Hematopoietic multipotent progenitor cell treated with erythropoietin and hydrocortisone succinate and interleukin-3 and kit ligand, for 4 days (in vitro differentiated cells): ENCODE data around the gene MYH6.

Experiments
- DNase-seq: peaks from one replicate; pipeline ENCODE4 v3.0.0-alpha.2; 2015

The MYH6 gene

DNA sequence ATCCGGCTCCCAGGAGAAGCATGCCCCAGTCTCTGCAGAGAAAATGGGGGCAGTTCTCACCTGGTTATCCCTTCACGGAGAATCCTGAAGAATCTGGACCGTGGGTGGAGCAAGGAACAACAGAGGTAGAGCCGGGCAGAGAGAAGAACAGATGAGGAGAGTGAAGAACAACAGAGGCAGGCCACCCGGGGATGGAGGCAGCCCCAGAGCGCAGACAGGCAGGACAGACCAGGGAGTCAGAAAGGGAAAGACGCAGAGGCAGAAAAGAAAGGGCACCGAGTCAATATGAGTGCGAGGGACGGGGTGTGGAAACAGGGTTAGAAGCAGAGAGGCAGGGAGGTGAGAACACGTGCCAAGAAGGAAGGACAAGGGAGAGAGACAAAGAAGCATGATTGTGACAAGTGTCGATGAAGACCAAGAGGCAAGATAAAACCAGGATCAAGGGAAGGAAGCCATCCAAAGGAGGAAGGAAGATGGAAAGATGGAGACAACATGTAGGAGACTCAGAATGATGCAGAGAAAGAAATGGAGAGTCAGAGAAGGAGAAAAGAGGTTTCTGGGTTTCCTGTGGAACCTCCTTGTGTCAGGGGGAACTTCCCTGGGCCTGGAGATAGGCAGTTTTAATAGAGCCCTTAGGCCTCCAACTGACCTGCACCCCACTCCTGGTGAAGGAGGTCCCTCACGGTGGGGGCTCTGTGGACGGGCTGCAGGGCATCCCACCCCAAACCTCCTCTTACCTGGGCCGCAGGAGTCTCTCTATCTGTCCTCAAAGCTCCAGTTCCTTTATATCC is at the start of gene MYH6:
TSS of gene MYH6 (minus strand) at position 758 of the 791 bp plus-strand sequence. CDS start 1,050 bp downstream, outside the sequence.
- DNase-seq, result no peak

DNA sequence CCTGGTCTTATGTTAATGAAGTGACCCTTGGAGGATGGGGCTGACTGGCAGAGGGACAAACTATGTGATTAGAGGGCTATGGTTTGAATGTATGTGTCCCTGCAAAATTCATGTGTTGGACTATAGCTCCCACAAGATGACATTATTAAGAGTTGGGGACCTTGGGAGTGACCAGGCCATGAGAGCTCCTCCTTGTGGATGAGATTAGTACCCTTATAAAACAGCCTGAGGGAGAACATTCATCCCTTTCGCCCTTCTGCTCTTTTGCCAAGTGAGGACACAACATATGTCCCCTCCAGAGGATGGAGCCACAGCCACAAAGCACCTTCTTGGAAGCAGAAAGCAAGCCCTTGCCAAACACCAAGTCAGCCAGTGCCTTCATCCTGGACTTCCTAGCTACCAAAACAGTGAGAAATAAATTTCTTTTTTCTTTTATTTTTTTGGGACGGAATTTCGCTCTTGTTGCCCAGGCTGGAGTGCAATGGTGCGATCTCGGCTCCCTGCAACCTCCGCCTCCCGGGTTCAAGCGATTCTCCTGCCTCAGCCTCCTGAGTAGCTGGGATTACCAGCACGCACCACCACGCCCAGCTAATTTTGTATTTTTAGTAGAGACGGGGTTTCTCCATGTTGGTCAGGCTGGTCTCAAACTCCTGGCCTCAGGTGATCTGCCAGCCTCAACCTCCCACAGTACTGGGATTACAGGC is 49.0 kb upstream of the MYH6 start:
- DNase-seq, result peak; percentile 71

DNA sequence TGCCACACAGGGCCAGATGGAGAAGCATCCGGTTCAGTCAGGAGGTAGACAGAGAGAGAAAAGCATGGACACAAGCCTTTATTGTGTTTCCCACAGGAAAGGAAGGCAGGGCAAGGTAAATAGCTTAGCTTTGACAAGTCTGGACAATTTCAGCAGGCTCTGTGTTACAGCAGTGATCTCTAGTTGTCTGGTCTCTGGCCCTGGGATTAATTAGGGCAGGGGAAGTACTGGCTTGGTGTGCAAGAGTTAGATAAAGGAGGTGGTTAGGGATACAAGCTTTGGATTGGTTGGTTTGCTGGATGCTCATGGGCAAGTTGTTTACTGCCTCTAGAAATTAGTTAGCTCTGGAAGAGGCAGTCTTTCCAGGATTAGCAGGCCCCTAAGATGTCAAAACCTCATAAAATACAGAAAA is 46.4 kb upstream of the MYH6 start:
- DNase-seq, result peak; percentile 96

DNA sequence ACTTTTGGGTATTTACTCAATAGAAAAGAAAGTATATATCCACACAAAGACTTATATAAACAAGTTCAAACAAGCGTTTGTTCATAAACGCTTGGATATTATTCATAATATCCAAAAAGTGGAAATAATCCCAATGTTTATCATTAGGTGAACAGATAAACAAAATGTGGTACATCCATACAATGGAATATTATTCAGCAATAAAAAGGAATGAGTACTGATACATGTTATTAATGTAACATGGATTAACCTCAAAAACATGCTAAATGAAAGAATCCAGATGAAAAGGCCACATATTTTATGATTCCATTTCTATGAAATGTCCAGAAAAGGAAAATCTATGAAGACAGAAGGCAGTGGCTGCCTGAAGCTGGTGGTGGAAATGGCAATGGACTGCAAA is 44.2 kb upstream of the MYH6 start:
- no peak for DNase-seq

DNA sequence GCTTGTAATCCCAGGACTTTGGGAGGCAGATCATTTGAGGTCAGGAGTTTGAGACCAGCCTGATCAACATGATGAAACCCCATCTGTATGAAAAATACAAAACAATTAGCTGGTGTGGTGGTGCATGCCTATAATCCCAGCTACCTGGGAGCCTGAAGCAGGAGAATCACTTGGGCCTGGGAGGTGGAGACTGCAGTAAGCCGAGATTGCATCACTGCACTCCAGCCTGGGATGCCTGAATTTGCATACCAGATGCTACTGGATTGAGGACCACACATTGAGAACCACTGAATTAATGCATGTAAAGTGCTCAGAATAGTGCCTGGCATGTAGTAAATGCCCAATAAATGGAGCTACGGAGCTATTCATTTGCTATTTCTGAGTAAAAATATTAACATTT is 42.3 kb upstream of the MYH6 start:
- DNase-seq, result no peak

DNA sequence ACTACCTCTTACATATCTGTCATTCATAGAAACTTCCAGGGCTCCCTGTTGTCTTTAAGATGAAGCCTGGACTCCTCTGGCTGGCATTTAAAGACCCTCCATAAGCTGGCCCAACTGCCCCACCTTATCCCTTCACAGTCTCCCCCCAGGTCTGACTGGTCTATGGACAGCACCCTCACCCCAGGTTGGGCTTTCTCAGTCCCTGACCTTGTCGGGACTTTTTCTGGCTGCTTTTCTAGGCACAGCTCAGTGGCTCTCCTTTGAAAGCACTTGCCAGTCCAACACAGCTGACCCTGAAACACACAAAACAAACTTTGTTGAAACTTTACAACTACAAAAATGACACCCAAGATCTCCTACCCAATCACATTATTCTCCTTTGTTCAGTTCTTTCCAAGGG is 41.2 kb upstream of the MYH6 start:
- no peak for DNase-seq

DNA sequence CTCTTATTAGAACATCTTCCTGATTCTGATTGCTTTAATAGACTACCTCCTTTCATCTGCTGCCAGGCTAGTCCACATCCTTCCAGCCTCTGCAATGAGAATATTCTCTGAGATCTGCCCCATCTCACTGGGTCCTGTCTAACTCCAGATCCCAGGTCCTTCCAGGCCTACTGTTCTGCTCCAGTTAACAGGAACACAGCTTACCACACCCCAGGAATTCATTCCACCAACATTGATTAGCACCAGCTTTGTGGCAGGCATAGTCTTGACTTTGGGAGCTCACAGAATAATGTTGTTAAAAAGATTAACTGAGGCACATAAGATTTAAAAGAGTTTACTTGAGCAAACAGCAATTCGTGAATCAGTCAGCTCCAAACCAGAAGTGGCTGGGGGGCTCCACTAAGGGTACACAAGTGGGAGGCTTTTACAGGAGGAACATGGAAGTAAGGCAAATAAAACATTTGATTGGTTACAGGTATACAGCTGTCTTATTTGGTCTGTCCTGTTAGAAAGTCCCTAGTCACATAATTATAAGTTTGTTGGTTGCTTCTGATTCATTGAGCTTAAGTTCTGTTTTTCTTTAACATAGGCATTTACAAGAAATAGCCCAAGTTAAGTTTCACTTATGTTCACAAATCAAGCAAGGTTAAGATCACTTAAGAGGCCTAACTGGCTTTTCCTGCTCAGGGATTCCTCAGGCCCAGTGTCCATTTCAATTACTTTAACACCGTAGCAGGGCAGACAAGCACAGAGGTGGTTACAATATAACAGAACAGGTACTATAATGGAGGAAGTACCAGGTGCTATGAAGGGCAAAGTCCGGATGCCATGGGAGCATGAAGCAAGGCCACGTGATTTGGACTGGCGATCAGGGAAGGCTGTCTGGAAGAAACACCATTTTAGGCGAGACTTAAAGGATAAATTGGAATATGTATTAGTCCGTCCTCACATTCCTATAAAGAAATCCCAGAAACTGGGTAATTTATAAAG is 39.6 kb upstream of the MYH6 start:
- DNase-seq, result no peak

DNA sequence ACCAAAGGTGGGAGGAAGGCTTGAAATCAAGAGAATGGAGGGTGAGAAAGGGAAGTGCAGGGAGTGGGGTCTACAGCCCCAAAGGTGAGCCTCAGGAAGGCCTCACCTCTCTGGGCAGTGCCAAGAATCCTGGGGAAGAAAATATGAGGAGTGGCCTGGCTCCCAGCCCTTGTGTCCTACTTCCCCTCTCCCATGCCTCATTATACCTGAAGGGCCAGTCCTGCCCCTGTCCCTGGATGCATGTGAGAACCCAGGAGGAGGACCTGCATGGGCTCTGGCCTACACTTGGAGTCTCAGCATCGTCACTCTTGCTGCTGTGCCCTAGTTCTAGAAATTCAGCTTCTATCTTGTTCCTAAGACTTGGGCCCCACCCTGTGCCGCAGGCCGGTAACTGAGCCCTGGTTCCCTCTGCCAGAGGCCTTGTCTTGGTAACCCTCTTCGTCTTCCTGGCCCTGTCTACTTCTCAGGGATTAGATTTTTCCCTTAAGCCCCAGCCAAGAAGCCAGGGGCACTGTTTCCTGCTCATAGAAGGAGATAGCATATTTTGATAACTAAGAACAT is 38.3 kb upstream of the MYH6 start:
- peak; percentile 56 for DNase-seq

DNA sequence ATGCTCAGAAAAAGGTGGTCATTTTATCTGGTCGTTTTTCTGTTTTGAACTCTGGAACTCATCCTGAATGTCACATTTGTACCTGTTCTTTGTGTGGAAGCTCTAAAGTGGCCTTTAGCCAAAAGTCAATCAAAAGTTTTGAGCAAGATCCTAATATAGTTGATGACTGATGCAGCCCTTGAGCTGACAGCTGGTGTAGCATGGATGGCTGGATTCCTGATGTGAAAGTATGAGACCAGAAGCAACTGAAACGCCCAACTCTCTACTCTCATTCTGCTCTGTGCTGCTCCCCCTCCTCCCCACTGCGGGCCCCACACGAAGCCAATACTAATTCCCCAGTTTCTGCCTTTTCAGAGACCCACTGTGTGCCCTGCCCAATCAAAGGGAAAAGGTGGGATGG is 37.7 kb upstream of the MYH6 start:
- DNase-seq, result no peak

DNA sequence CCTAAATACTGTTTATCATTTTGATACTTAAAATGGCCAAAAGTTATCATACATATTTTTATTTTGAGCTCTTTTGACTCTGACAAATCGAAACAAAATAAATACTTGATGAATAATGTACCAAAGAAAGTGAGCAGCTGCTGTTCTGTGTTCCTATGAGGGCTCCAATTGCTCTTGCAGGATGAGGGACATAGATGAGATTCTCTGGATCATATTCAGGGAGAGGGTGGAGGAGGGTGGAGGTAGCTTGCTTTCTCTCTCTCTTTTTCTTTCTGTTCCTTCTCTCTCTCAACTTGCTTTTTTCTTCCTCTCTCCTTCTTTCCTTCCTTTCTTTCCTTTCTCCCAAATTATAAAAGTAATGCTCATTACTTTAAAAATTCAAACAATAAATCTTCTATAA is 36.2 kb upstream of the MYH6 start:
- no peak for DNase-seq

DNA sequence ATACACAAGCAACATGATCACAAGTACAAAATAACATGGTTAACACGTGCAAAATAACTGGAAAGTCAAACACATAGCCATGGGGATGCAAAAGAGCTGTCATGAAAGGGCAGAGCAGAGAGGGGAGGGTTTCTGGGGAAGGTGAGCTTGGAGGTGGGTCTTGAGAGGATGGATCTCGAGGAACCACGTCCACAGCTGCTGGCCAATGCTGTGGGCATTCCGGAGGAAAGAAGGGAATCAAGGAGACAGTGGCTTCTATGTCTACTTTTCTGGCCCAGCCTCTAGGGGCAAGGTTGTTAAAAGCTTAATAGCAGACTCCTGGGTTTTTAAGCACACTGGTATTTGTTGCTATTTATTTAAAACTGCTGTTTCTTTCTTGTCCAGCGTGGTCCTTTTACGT is 35.8 kb upstream of the MYH6 start:
- no peak for DNase-seq

DNA sequence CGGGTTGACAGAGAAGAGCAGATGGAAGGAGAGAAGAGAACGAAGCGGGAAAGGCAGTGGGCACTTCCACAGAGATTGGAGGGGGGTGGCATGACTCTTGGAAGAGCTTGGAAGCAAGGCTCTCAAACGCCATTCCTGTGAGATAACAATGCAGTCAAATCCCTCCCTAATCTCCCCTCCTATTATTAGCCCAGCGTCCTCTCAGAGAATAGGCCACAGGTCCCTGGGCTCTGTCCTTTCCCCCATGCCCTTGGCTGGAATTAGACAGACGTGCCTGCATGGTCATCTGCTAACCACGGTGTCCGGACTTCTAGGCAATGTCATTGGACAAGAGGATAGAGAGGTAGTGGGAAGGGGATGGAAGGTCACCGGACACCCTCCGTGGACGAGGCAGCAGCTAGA is 35.3 kb upstream of the MYH6 start:
- no peak for DNase-seq

DNA sequence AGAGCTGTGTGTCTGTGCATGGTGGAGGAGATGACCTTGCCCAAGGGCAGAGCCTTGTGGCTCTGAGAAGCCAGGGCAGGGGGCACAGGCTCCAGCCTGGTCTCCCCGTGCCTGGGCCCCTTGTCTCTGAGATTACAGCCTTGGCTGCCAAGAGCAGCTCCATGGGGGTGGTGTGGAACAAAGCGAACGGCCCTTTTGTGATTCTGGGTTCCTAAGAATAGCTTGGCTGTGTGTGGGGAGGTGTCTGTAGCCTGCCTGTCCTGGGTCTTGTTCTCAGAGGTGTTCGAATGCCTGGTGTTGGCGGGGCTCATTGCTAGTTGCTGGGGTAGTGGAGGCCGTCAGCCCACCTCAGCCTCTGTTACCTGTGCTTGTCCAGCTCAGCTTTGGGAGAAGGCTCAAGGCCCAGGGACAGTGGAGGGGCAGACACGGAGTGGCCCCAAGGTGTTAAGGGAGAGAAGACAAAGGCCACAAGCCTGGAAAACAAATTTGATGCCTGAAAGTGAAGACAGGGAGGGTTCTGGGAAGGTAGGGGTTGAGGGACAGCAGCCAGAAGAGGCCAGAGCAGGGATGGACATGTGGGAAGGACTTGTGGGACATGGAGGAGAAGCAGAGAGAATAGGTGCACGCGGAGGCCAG is 34.8 kb upstream of the MYH6 start:
- DNase-seq, result no peak

DNA sequence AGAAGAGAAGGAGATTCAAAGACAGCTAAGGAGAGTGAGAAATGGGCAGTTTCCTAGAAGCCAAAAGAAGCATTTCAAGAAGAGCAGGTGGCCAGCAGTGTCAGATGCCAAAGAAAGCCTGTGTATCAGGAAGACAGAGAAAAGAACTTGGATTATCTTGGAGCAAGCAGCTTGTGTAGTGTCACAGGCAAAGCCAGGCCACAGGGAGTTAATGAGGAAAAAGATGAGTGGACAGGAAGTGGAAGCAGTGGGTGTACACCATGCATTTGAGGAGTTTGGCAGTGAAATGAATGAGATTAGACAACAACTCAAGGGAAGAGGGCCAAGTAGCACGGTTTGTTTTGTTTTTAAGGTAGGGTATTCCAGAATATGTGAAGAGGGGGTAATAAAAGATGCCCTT is 33.0 kb upstream of the MYH6 start:
- no peak for DNase-seq

DNA sequence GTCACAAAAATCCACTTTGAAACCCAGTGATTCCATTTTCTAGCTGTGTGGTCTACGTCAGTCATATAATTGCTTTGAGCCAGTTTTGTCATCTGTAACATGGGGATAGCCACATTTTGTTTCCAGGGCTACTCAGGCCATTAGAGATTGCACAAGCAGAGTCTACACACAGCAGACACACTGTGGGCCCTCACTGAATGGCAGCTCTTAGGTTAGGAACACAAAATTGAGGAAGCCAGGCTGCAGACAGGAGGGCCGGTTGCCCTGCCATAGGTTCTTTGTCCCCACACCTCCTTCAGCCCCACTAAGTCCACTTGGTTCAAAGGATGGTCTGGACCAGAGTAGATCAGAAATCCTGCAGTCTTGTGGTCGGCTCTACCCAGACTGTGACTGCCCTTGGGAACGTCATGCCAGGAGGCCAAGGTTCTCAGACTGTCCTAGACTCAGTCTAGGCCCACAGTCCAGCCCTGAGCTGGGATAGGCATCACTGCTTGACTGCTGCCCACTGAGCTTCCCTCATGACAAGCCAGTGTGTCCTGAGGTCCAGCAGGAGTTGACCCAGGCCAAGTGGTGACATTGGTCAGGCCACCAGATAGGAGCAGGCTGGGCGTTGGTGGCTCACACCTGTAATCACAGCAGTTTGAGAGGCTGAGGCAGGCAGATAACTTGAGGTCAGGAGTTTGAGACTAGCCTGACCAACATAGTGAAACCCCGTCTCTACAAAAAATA is 31.2 kb upstream of the MYH6 start:
- no peak for DNase-seq

DNA sequence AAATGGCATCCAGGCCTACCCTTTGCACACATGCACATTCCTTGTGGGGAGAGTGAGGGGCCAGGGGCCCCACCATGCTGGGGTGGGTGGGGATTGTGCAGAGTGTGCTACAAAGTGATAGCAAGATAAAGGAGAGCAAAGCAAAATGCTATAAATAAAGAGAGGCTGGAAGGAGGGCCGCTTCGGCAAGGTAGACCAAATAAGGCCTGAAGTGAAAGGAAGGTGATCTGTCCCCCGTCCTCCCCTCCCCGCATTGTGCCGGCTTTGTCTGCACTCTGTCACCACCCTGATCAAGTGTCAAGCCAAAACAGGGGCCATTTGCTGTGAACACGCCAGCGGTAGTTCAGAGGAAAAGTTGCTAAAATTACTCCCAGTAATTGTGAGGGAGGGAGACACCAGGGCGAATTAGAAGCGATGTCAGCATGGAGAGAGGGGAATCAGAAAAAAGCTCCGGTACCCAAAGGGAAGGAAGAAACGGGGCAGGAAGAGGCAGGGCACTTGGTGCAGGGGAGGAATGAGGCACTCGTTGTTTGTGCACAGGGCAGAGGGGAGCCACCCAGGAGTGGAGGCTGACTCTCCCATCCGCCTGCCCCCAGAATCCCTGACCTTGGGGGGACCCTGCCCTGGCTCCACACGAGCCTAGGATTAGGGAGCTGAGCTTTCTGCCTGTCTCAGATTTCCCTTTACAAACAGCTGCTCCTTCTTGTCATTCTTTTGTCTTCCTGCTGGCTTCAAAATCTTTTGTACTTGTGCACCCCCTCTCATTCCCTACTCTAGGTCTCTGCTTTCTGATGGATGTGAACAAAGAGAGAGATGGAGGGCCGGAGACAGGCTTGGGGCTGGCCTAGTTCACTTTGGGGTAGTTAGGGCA is 30.3 kb upstream of the MYH6 start:
- peak; percentile 51 for DNase-seq

DNA sequence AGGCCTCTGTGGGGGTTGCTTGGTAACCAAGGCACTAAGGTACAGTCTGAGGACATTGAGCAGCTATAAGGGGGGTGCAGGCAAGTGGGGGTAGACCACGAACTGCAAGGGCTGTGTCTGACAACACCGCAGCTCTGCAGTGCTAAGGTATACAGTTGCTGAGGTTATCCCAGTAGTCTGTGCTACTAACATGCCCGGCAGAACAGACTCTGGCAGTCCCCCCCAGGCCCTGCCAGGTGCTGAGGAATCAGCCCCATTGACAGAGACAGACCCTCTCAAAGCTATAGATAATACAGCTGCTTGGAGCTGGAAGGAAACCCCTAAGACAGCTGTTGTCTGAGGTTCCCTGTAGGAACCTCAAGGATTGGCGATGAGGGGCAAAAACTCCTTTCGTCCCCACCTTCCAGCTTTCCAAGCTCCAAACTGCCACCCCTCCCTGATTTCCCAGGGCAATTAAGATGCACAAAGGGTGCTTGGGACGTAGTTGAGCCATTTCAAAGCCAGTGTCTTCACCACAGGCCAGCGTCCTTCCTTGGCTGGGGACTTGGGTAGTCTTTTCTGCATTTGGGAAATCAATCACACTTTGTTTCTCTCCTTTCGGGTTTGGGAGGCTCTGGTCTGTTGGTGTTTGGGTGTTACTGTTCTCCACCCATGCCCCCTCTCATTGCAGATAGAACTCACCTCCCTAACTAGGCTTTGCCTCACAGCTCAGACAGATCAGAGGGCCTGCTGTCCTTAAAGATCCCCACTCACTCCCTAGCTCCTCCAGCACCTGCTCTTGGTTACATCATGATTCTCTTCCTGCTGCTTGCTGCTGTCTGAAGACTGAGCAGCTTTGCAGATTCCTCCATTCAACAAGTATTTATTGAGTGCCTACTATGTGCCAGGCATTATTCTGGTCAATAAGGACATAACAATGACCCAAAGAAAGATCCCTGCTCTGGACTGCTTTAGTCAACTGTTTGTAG is 29.3 kb upstream of the MYH6 start:
- DNase-seq, result peak; percentile 13

DNA sequence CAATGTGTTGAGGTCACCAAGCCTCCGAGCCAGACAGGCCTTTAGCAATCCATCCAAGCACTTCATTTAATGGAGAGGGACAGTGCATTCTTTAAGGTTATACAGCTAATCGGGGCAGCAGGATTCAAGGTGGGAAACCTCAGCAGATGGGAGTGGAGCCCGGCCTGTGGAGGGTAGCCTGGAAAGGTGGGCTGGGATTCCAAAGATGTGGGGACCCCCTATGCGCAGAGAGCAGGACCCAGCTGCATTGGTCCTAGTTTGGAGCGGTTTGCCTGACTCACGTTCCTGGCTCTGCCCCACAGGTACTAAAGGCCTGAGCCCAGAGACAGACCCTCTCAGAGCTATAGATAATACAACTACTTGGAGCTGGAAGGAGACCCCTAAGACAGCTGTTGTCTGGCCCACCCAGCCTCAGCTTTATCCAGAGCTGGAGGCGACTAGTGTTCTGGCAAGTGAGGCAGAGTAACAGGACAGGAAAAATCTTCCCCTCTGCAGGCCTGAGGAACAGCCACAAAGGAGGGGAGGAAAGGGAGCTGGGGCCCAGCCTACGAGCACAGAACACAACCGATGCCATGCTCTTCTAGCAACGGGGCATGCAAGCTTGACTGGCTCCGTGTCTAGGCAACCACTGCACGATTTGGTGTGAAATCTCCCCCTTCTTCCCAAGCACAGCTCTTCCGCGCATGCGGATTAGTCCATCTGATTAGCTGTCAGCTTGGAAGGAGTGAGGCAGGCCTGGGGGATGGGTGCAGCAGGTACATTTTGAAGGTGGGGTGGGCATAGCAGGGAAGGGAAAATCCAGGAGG is 28.5 kb upstream of the MYH6 start:
- DNase-seq, result no peak
